PC-3 (cell line): ENCODE measurements around the gene RAP1GAP. TPM values are rescaled to one million over a fixed set of nuclear protein-coding genes. Genes with fewer than 3 reads are reported as not detected.

Experiments used
- ATAC-seq: fragments of 200-7000 bp; cut with Tn5 transposase; 2 replicates; pipeline ENCODE4 v1.9.1; 2020; ENCODE audit warnings: mild to moderate bottlenecking, moderate library complexity
- BruUV-seq: library from RNA; stranded (reverse); fragments of 400-500 nt; replicated peaks from 2 replicates; lab custom pipeline; 2021; lab: Mats Ljungman, UMichigan
- CTCF ChIA-PET: fragments of 300-600 bp; sonication (Branson Sonifier 250); formaldehyde crosslinking; loops from one replicate; lab custom pipeline; 2022; ENCODE audit warnings: antibody characterized with exemption; lab: Charles Lee
- POLR2A ChIA-PET: fragments of 300-600 bp; sonication (Branson Sonifier 250); formaldehyde crosslinking; loops from one replicate; lab custom pipeline; 2022; ENCODE audit warnings: antibody characterized with exemption; ENCODE audit not compliant: unreplicated experiment; lab: Charles Lee
- DNase-seq: peaks from one replicate; pipeline ENCODE4 v3.0.0-alpha.2; 2015
- H2AFZ ChIP-seq: fragments of 300-600 bp; sonication (generic); 2 replicates; pipeline ENCODE4 v1.6.0; 2016; ENCODE audit warnings: antibody characterized with exemption, low read length
- H3F3A ChIP-seq: fragments of 300-600 bp; sonication (generic); one replicate; pipeline ENCODE4 v1.6.0; 2017; ENCODE audit warnings: antibody characterized with exemption, low read length, control low read depth, mild to moderate bottlenecking; ENCODE audit not compliant: unreplicated experiment
- H3K27ac ChIP-seq: fragments of 300-600 bp; sonication (generic); 2 replicates; pipeline ENCODE4 v1.5.1; 2016; ENCODE audit warnings: mild to moderate bottlenecking, low read length
- H3K27me3 ChIP-seq: fragments of 300-600 bp; sonication (generic); 2 replicates; pipeline ENCODE4 v1.6.1; 2016; ENCODE audit warnings: low read length, mixed read lengths
- H3K36me3 ChIP-seq: fragments of 300-600 bp; sonication (generic); 2 replicates; pipeline ENCODE4 v1.6.1; 2016; ENCODE audit warnings: low read depth, mixed run types, low read length, mixed read lengths
- H3K4me1 ChIP-seq: fragments of 300-600 bp; sonication (generic); 2 replicates; pipeline ENCODE4 v1.5.1; 2016; ENCODE audit warnings: low read length; ENCODE audit not compliant: insufficient read depth
- H3K4me2 ChIP-seq: fragments of 300-600 bp; sonication (generic); 2 replicates; pipeline ENCODE4 v1.6.0; 2016; ENCODE audit warnings: low read length
- H3K4me3 ChIP-seq: fragments of 300-600 bp; sonication (generic); 2 replicates; pipeline ENCODE4 v1.5.1; 2016; ENCODE audit warnings: mild to moderate bottlenecking, low read length, mixed read lengths
- H3K79me2 ChIP-seq: fragments of 300-600 bp; sonication (generic); 2 replicates; pipeline ENCODE4 v1.6.1; 2017; ENCODE audit warnings: low read length, mixed read lengths
- H3K9ac ChIP-seq: fragments of 300-600 bp; sonication (generic); 2 replicates; pipeline ENCODE4 v1.6.0; 2016; ENCODE audit warnings: mild to moderate bottlenecking, low read length
- H3K9me2 ChIP-seq: fragments of 300-600 bp; sonication (generic); replicated peaks from 2 replicates; pipeline ENCODE4 v1.6.1; 2016; ENCODE audit warnings: mixed run types, low read length, mixed read lengths
- H3K9me3 ChIP-seq: fragments of 300-600 bp; sonication (generic); 2 replicates; pipeline ENCODE4 v1.6.1; 2016; ENCODE audit warnings: low read length, mixed read lengths
- H4K20me1 ChIP-seq: fragments of 300-600 bp; sonication (generic); 2 replicates; pipeline ENCODE4 v1.6.1; 2016; ENCODE audit warnings: low read length, mixed read lengths
- EZH2 ChIP-seq: fragments of 300-600 bp; sonication (generic); IDR thresholded peaks from one replicate; pipeline ENCODE4 v1.6.1; 2017; ENCODE audit warnings: antibody characterized with exemption, mild to moderate bottlenecking, low read length; ENCODE audit not compliant: unreplicated experiment
- EZH2phosphoT487 ChIP-seq: fragments of 300-600 bp; sonication (generic); IDR thresholded peaks from 2 replicates; pipeline ENCODE4 v1.6.1; 2018; ENCODE audit warnings: mild to moderate bottlenecking, antibody characterized with exemption, low read length, borderline replicate concordance
- intact Hi-C: fragments of 100-400 bp; cut with micrococcal nuclease; formaldehyde crosslinking; loops from 2 replicates; pipeline ENCODE4 v1.9.0; 2023
- total RNA-seq: library from RNA; depleted of rRNA; stranded (reverse); fragments of >200 nt; gene quantifications from 2 replicates; pipeline ENCODE4 v1.2.3, GENCODE V29; 2014
- TF ChIP-seq, protein P1 (sequence below): fragments of 300-600 bp; sonication (generic); conservative IDR thresholded peaks from 2 replicates; pipeline ENCODE4 v1.5.1; 2017; ENCODE audit warnings: antibody characterized with exemption, low read depth, mild to moderate bottlenecking, low read length

Gene RAP1GAP
- total RNA-seq, 1 experiment from 2014 or later, result 12.1 TPM

DNA sequence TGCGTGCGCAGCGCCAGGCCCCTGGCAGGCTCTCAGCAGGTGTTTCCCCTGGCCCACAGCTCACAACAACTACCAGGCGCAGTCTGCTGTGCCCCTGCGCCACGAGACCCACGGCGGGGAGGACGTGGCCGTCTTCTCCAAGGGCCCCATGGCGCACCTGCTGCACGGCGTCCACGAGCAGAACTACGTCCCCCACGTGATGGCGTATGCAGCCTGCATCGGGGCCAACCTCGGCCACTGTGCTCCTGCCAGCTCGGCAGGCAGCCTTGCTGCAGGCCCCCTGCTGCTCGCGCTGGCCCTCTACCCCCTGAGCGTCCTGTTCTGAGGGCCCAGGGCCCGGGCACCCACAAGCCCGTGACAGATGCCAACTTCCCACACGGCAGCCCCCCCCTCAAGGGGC, 91.8 kb downstream of the RAP1GAP start:
- DNase-seq (no peak), ATAC-seq (no peak)
- Histone ChIP-seq H3K9me3 (no peaks in the 10 kb centered on the region), H2AFZ (no peak overlapping the region), H4K20me1 (no peaks in the 10 kb centered on the region), H3K27ac (no peak overlapping the region), H3F3A (no peaks in the 10 kb centered on the region), H3K9me2 (no peaks in the 10 kb centered on the region), H3K79me2 (no peaks in the 10 kb centered on the region), H3K27me3 (no peaks in the 10 kb centered on the region), H3K36me3 (no peaks in the 10 kb centered on the region), H3K4me3 (no peak overlapping the region), H3K9ac (no peak overlapping the region), H3K4me1 (no peaks in the 10 kb centered on the region), H3K4me2 (no peak overlapping the region)
- POLR2A ChIA-PET, result no interaction called here
- no TSS peak for BruUV-seq
- TF ChIP-seq EZH2 (no peak), EZH2phosphoT487 (no peak)
- TF ChIP-seq, protein P1, sequence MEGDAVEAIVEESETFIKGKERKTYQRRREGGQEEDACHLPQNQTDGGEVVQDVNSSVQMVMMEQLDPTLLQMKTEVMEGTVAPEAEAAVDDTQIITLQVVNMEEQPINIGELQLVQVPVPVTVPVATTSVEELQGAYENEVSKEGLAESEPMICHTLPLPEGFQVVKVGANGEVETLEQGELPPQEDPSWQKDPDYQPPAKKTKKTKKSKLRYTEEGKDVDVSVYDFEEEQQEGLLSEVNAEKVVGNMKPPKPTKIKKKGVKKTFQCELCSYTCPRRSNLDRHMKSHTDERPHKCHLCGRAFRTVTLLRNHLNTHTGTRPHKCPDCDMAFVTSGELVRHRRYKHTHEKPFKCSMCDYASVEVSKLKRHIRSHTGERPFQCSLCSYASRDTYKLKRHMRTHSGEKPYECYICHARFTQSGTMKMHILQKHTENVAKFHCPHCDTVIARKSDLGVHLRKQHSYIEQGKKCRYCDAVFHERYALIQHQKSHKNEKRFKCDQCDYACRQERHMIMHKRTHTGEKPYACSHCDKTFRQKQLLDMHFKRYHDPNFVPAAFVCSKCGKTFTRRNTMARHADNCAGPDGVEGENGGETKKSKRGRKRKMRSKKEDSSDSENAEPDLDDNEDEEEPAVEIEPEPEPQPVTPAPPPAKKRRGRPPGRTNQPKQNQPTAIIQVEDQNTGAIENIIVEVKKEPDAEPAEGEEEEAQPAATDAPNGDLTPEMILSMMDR, result no peak
- CTCF ChIA-PET, result no interaction called here
- intact Hi-C loops, result no loop called here

GRCh38 chr1:21576798-21577187, 92.4 kb downstream of the RAP1GAP start:
- CTCF ChIA-PET, result no interaction called here
- no peak for TF ChIP-seq EZH2
- TF ChIP-seq EZH2phosphoT487, result no peak
- TF ChIP-seq, protein P1, result no peak

GRCh38 chr1:21576031-21576797, 92.9 kb downstream of the RAP1GAP start:
- no peaks in the 10 kb centered on the region for H3K79me2 ChIP-seq
- H3K27ac ChIP-seq, result no peak overlapping the region
- no peaks in the 10 kb centered on the region for H3K27me3 ChIP-seq
- no peaks in the 10 kb centered on the region for H3K4me1 ChIP-seq
- no peaks in the 10 kb centered on the region for H4K20me1 ChIP-seq
- no peaks in the 10 kb centered on the region for H3K9me3 ChIP-seq
- POLR2A ChIA-PET, result no interaction called here
- H3F3A ChIP-seq, result no peaks in the 10 kb centered on the region
- no peak overlapping the region for H2AFZ ChIP-seq
- no peak overlapping the region for H3K4me2 ChIP-seq
- no peak overlapping the region for H3K4me3 ChIP-seq
- DNase-seq, result no peak
- intact Hi-C loops, result no loop called here
- CTCF ChIA-PET, result no interaction called here
- TF ChIP-seq EZH2phosphoT487, result no peak
- TF ChIP-seq, protein P1, result no peak
- no peak for TF ChIP-seq EZH2
- no peaks in the 10 kb centered on the region for H3K9me2 ChIP-seq
- no peak overlapping the region for H3K9ac ChIP-seq
- ATAC-seq, result no peak
- no TSS peak for BruUV-seq
- no peaks in the 10 kb centered on the region for H3K36me3 ChIP-seq

More at GRCh38 chr1:21576798-21577187, 92.4 kb downstream of the RAP1GAP start:
- Histone ChIP-seq H3K9me3 (no peaks in the 10 kb centered on the region), H3K4me2 (no peak overlapping the region), H2AFZ (no peak overlapping the region), H3F3A (no peaks in the 10 kb centered on the region), H3K27ac (no peak overlapping the region), H3K79me2 (no peaks in the 10 kb centered on the region), H3K4me3 (no peak overlapping the region), H3K4me1 (no peaks in the 10 kb centered on the region), H3K9ac (no peak overlapping the region), H3K9me2 (no peaks in the 10 kb centered on the region), H3K36me3 (no peaks in the 10 kb centered on the region), H4K20me1 (no peaks in the 10 kb centered on the region), H3K27me3 (no peaks in the 10 kb centered on the region)
- intact Hi-C loops, result no loop called here
- no TSS peak for BruUV-seq
- POLR2A ChIA-PET, result no interaction called here
- ATAC-seq (no peak), DNase-seq (no peak)
